IMR-90 (cell line): ENCODE measurements around the gene TTBK2. TPM values are rescaled to one million over a fixed set of nuclear protein-coding genes. Genes with fewer than 3 reads are reported as not detected.

Source experiments
- ATAC-seq: fragments of 200-7000 bp; cut with Tn5 transposase; 2 replicates; pipeline ENCODE4 v1.9.1; 2020; ENCODE audit warnings: low read depth, mild to moderate bottlenecking, moderate library complexity
- BruUV-seq: library from RNA; stranded (reverse); fragments of 400-500 nt; replicated peaks from 2 replicates; lab custom pipeline; 2021; lab: Mats Ljungman, UMichigan
- CTCF ChIA-PET: fragments of 300-600 bp; formaldehyde crosslinking; extraction: SDS; loops from one replicate; lab custom pipeline; 2021; ENCODE audit warnings: antibody characterized with exemption; lab: Yijun Ruan, JAX
- POLR2A ChIA-PET: fragments of 300-600 bp; sonication (Branson Sonifier 250); formaldehyde crosslinking; loops from one replicate; lab custom pipeline; 2022; ENCODE audit warnings: antibody characterized with exemption; ENCODE audit not compliant: unreplicated experiment; lab: Charles Lee
- DNase-seq: peaks from one replicate; pipeline ENCODE4 v3.0.0; 2013
- H2AFZ ChIP-seq: replicated peaks from 2 replicates; pipeline ENCODE3; 2013; ENCODE audit warnings: low read length, mild to moderate bottlenecking; ENCODE audit not compliant: poor library complexity
- H2AK5ac ChIP-seq: 2 replicates; pipeline ENCODE4 v1.6.1; 2013; ENCODE audit warnings: low read depth, low read length, inconsistent platforms
- H2AK9ac ChIP-seq: replicated peaks from 2 replicates; pipeline ENCODE3; 2013; ENCODE audit warnings: mild to moderate bottlenecking, low read depth, low read length, moderate library complexity; ENCODE audit not compliant: poor library complexity
- H2BK120ac ChIP-seq: 2 replicates; pipeline ENCODE4 v1.6.1; 2013; ENCODE audit warnings: low read depth, low read length, inconsistent platforms
- H2BK15ac ChIP-seq: 3 replicates; pipeline ENCODE4 v1.6.1; 2013; ENCODE audit warnings: low read depth, low read length, inconsistent platforms
- H2BK20ac ChIP-seq: 2 replicates; pipeline ENCODE4 v1.6.1; 2013; ENCODE audit warnings: low read depth, mild to moderate bottlenecking, inconsistent platforms, low read length, moderate library complexity
- H2BK5ac ChIP-seq: 2 replicates; pipeline ENCODE4 v1.6.1; 2013; ENCODE audit warnings: mild to moderate bottlenecking, low read depth, low read length, inconsistent platforms; ENCODE audit not compliant: poor library complexity, severe bottlenecking
- H3K14ac ChIP-seq: replicated peaks from 2 replicates; pipeline ENCODE4 v1.6.1; 2013; ENCODE audit warnings: low read depth, low read length, inconsistent platforms
- H3K18ac ChIP-seq: 2 replicates; pipeline ENCODE4 v1.6.1; 2013; ENCODE audit warnings: low read depth, low read length, control low read depth
- H3K23ac ChIP-seq: 2 replicates; pipeline ENCODE4 v1.6.1; 2013; ENCODE audit warnings: low read depth, low read length, inconsistent platforms
- H3K27ac ChIP-seq: 2 replicates; pipeline ENCODE4 v1.5.1; 2013; ENCODE audit warnings: mild to moderate bottlenecking, control low read depth, low read length; ENCODE audit not compliant: insufficient read depth
- H3K27me3 ChIP-seq: 2 replicates; pipeline ENCODE4 v1.6.1; 2013; ENCODE audit warnings: low read length; ENCODE audit not compliant: control insufficient read depth, insufficient read depth
- H3K36me3 ChIP-seq: 2 replicates; pipeline ENCODE4 v1.6.1; 2013; ENCODE audit warnings: low read length, mixed read lengths; ENCODE audit not compliant: control insufficient read depth, insufficient read depth
- H3K4ac ChIP-seq: 2 replicates; pipeline ENCODE4 v1.6.1; 2013; ENCODE audit warnings: low read depth, low read length, inconsistent platforms
- H3K4me1 ChIP-seq: 2 replicates; pipeline ENCODE4 v1.6.1; 2013; ENCODE audit warnings: low read length, mixed read lengths; ENCODE audit not compliant: control insufficient read depth, insufficient read depth
- H3K4me2 ChIP-seq: 2 replicates; pipeline ENCODE4 v1.6.1; 2013; ENCODE audit warnings: low read depth, mild to moderate bottlenecking, control low read depth, low read length, moderate library complexity
- H3K4me3 ChIP-seq: 2 replicates; pipeline ENCODE4 v1.5.1; 2013; ENCODE audit warnings: low read depth, mild to moderate bottlenecking, control low read depth, low read length, moderate library complexity; ENCODE audit not compliant: insufficient read depth
- H3K56ac ChIP-seq: 2 replicates; pipeline ENCODE4 v1.6.1; 2013; ENCODE audit warnings: low read length, inconsistent platforms; ENCODE audit not compliant: insufficient read depth; ENCODE audit errors: extremely low read depth
- H3K79me1 ChIP-seq, 2 experiments: 2 replicates each; pipeline ENCODE4 v1.6.1; 2013; ENCODE audit warnings: low read length in 2 of 2, inconsistent platforms in 1 of 2, low read depth in 1 of 2
- H3K9ac ChIP-seq: 2 replicates; pipeline ENCODE4 v1.6.1; 2013; ENCODE audit warnings: low read depth, low read length, control low read depth
- H3K9me1 ChIP-seq: 2 replicates; pipeline ENCODE4 v1.6.1; 2013; ENCODE audit warnings: low read length, inconsistent platforms; ENCODE audit not compliant: insufficient read depth
- H3K9me3 ChIP-seq: 2 replicates; pipeline ENCODE4 v1.6.1; 2013; ENCODE audit warnings: low read length; ENCODE audit not compliant: control insufficient read depth, insufficient read depth
- H4K20me1 ChIP-seq: 2 replicates; pipeline ENCODE4 v1.6.1; 2013; ENCODE audit warnings: low read length, inconsistent platforms; ENCODE audit not compliant: insufficient read depth
- H4K5ac ChIP-seq: 2 replicates; pipeline ENCODE4 v1.6.1; 2013; ENCODE audit warnings: mild to moderate bottlenecking, low read depth, low read length, control low read depth
- H4K8ac ChIP-seq, 2 experiments: 2 replicates each; pipeline ENCODE4 v1.6.1; 2013; ENCODE audit warnings: low read depth in 2 of 2, low read length in 2 of 2, control low read depth in 1 of 2, inconsistent platforms in 1 of 2
- H4K91ac ChIP-seq: 2 replicates; pipeline ENCODE4 v1.6.1; 2013; ENCODE audit warnings: low read depth, low read length, inconsistent platforms; ENCODE audit not compliant: insufficient read depth
- CTCF ChIP-seq: conservative IDR thresholded peaks from 2 replicates; pipeline ENCODE4 v1.5.1; 2012; ENCODE audit warnings: mild to moderate bottlenecking, low read depth, low read length, improper control_type of control experiment
- FOS ChIP-seq: fragments of 150-350 bp; IDR thresholded peaks from 2 replicates; pipeline ENCODE4 v1.6.1; 2016; ENCODE audit warnings: low read depth, low read length
- POLR2A ChIP-seq: IDR thresholded peaks from 2 replicates; pipeline ENCODE4 v1.6.1; 2012; ENCODE audit warnings: mild to moderate bottlenecking, low read depth, low read length
- RFX5 ChIP-seq: IDR thresholded peaks from 2 replicates; pipeline ENCODE4 v1.8.0; 2012; ENCODE audit warnings: low read depth, mild to moderate bottlenecking, low read length, moderate library complexity
- USF2 ChIP-seq: fragments of 150-350 bp; IDR thresholded peaks from 2 replicates; pipeline ENCODE4 v1.6.1; 2017; ENCODE audit warnings: mild to moderate bottlenecking, antibody characterized with exemption, low read length, low read depth
- whole genome bisulfite sequencing, 2 experiments: methylation state at CpG; one replicate each; pipeline versions ENCODE4 v1.1.5 to v1.1.7; 2013; ENCODE audit warnings: missing lambda C conversion rate in 2 of 2; ENCODE audit not compliant: insufficient read length in 1 of 2; ENCODE audit errors: extremely low coverage in 2 of 2; 5-methylcytosine and 5-hydroxymethylcytosine counted together
- dilution Hi-C: fragments of 300-500 bp; cut with HindIII; formaldehyde crosslinking; loops from one replicate; pipeline ENCODE4 v1.14.3; 2018; ENCODE audit warnings: low sequenced_read_pairs; ENCODE audit not compliant: unreplicated experiment
- in situ Hi-C: fragments of 300-500 bp; cut with MboI; formaldehyde crosslinking; loops from 3 replicates; pipeline ENCODE4 v1.14.3; 2019; ENCODE audit warnings: low sequenced_read_pairs, inconsistent platforms, mixed read lengths
- intact Hi-C: fragments of 100-400 bp; cut with micrococcal nuclease; formaldehyde crosslinking; loops from 2 replicates; pipeline ENCODE4 v1.10.0; 2022
- polyA plus RNA-seq, 3 experiments: library from polyadenylated mRNA; depleted of rRNA; stranded (reverse); fragments of >200 nt; gene quantifications; 2 replicates each; pipeline ENCODE4 v1.2.3, GENCODE V29; 2012; ENCODE audit warnings: low replicate concordance in 1 of 3
- total RNA-seq: library from RNA; depleted of rRNA; stranded (reverse); fragments of >200 nt; gene quantifications from 2 replicates; pipeline ENCODE4 v1.2.3, GENCODE V29; 2012

The TTBK2 gene
- total and polyA plus RNA-seq, 2 of the 4 experiments (the other 2 are of a cell fraction) = 2.4 to 3.2 TPM

GRCh38 chr15:42741710-42742109 is 178.9 kb downstream of the TTBK2 start:
- no peak for DNase-seq
- dilution Hi-C loops = no loop called here
- CTCF ChIA-PET = interaction anchor here (0.6 kb wide), 1 partner anchor 185 kb away, joined by 5 read pairs; no protein-coding TSS in a partner anchor

More at GRCh38 chr15:42741710-42742109, 178.9 kb downstream of the TTBK2 start:
- Histone ChIP-seq H3K9me1 (peaks cover 4% of the 10 kb centered on the region; the same call in 1 of the 2 replicates), H2BK20ac (no peak overlapping the region), H3K4ac (no peak overlapping the region), H2BK120ac (no peak overlapping the region), H3K14ac (no peak overlapping the region), H2BK5ac (no peak overlapping the region), H2BK15ac (no peak overlapping the region), H3K27me3 (no peaks in the 10 kb centered on the region), H3K56ac (no peak overlapping the region), H3K27ac (no peak overlapping the region), H4K5ac (no peak overlapping the region), H3K9me3 (no peaks in the 10 kb centered on the region), H4K8ac (no peak overlapping the region), H2AK9ac (no peak overlapping the region), H3K4me1 (peaks cover 3% of the 10 kb centered on the region), H3K79me1 (peaks cover 0 to 6% of the 10 kb centered on the region in 2 experiments; a peak in 1 of 4 replicates), H3K4me2 (no peak overlapping the region), H3K4me3 (no peak overlapping the region), H3K23ac (no peak overlapping the region), H3K9ac (no peak overlapping the region), H3K36me3 (peaks cover 3% of the 10 kb centered on the region; the same call in 1 of the 2 replicates), H2AK5ac (no peak overlapping the region), H2AFZ (no peak overlapping the region), H4K20me1 (no peaks in the 10 kb centered on the region; the same call in 1 of the 2 replicates), H4K91ac (no peak overlapping the region), H3K18ac (no peak overlapping the region)
- BruUV-seq = no TSS peak
- intact Hi-C loops = no loop called here
- no peak for TF ChIP-seq POLR2A
- TF ChIP-seq RFX5 = no peak
- TF ChIP-seq FOS = no peak
- TF ChIP-seq CTCF = no peak
- TF ChIP-seq USF2 = no peak
- POLR2A ChIA-PET = no interaction called here
- in situ Hi-C loops = no loop called here
- no CpG with 5 or more reads among the region's 2 CpGs for WGBS, 2 experiments
- ATAC-seq = no peak
